SK-N-SH treated with all-trans-retinoic acid at 6 μM for 48 hours (cell line): Measurements from ENCODE around the gene RGS19.

Source experiments
- ATAC-seq: fragments of 200-7000 bp; cut with Tn5 transposase; 3 replicates; pipeline ENCODE4 v1.9.1; 2020; ENCODE audit warnings: mild to moderate bottlenecking, moderate library complexity
- ARNTL ChIP-seq: fragments of 450-650 bp; formaldehyde crosslinking; IDR thresholded peaks from 2 replicates; pipeline ENCODE4 v1.5.0; 2020; ENCODE audit warnings: low read depth, mild to moderate bottlenecking, moderate library complexity, borderline replicate concordance
- BACH2 ChIP-seq: fragments of 250-450 bp; sonication (Bioruptor Pico); IDR thresholded peaks from 2 replicates; pipeline ENCODE4 v1.9.0; 2021; ENCODE audit warnings: mild to moderate bottlenecking, borderline replicate concordance
- CSDC2 ChIP-seq: fragments of 250-450 bp; sonication (Bioruptor Pico); IDR thresholded peaks from 2 replicates; pipeline ENCODE4 v1.5.0; 2020; ENCODE audit warnings: mild to moderate bottlenecking, moderate library complexity
- CSRNP3 ChIP-seq: fragments of 250-450 bp; sonication (Bioruptor Pico); IDR thresholded peaks from 2 replicates; pipeline ENCODE4 v1.5.1; 2021; ENCODE audit warnings: mild to moderate bottlenecking, moderate library complexity
- ESRRG ChIP-seq: fragments of 250-450 bp; sonication (Bioruptor Pico); IDR thresholded peaks from 2 replicates; pipeline ENCODE4 v1.6.1; 2021; ENCODE audit warnings: mild to moderate bottlenecking
- GLIS3 ChIP-seq: fragments of 250-450 bp; sonication (Bioruptor Pico); IDR thresholded peaks from 2 replicates; pipeline ENCODE4 v1.5.0; 2020; ENCODE audit warnings: mild to moderate bottlenecking, moderate library complexity
- ISL1 ChIP-seq: fragments of 250-450 bp; sonication (Bioruptor Pico); IDR thresholded peaks from 2 replicates; pipeline ENCODE4 v2.1.2; 2022; ENCODE audit warnings: mild to moderate bottlenecking, moderate library complexity
- OSR1 ChIP-seq: fragments of 250-450 bp; sonication (Bioruptor Pico); IDR thresholded peaks from 2 replicates; pipeline ENCODE4 v1.8.0; 2022; ENCODE audit warnings: moderate library complexity, mild to moderate bottlenecking, inconsistent platforms
- PATZ1 ChIP-seq: fragments of 250-450 bp; sonication (Bioruptor Pico); IDR thresholded peaks from 2 replicates; pipeline ENCODE4 v1.8.0; 2020; ENCODE audit warnings: mild to moderate bottlenecking, moderate library complexity, borderline replicate concordance
- PPARA ChIP-seq: fragments of 250-450 bp; sonication (Bioruptor Pico); IDR thresholded peaks from 2 replicates; pipeline ENCODE4 v1.5.0; 2020; ENCODE audit warnings: mild to moderate bottlenecking, borderline replicate concordance
- RARB ChIP-seq: fragments of 250-450 bp; sonication (Bioruptor Pico); IDR thresholded peaks from 2 replicates; pipeline ENCODE4 v1.8.0; 2021; ENCODE audit warnings: mild to moderate bottlenecking, moderate library complexity
- SNAI2 ChIP-seq: fragments of 250-450 bp; sonication (Bioruptor Pico); IDR thresholded peaks from 2 replicates; pipeline ENCODE4 v1.5.0; 2020; ENCODE audit warnings: mild to moderate bottlenecking, moderate library complexity
- TCF4 ChIP-seq: fragments of 250-450 bp; sonication (Bioruptor Pico); IDR thresholded peaks from 2 replicates; pipeline ENCODE4 v1.8.0; 2021; ENCODE audit warnings: mild to moderate bottlenecking, moderate library complexity, borderline replicate concordance
- TOX ChIP-seq: fragments of 250-450 bp; sonication (Bioruptor Pico); IDR thresholded peaks from 2 replicates; pipeline ENCODE4 v1.8.0; 2021; ENCODE audit warnings: mild to moderate bottlenecking, moderate library complexity, borderline replicate concordance
- ZC3H10 ChIP-seq: fragments of 250-450 bp; sonication (Bioruptor Pico); IDR thresholded peaks from 2 replicates; pipeline ENCODE4 v1.5.1; 2021; ENCODE audit warnings: mild to moderate bottlenecking, moderate library complexity
- ZFP3 ChIP-seq: fragments of 250-450 bp; sonication (Bioruptor Pico); IDR thresholded peaks from 2 replicates; pipeline ENCODE4 v1.5.0; 2020; ENCODE audit warnings: mild to moderate bottlenecking, moderate library complexity
- ZFP30 ChIP-seq: fragments of 450-650 bp; formaldehyde crosslinking; IDR thresholded peaks from 2 replicates; pipeline ENCODE4 v1.5.0; 2022; ENCODE audit warnings: mild to moderate bottlenecking, moderate library complexity
- ZNF565 ChIP-seq: fragments of 450-650 bp; formaldehyde crosslinking; conservative IDR thresholded peaks from 2 replicates; pipeline ENCODE4 v1.5.0; 2020; ENCODE audit warnings: low read depth, mild to moderate bottlenecking, moderate library complexity
- ZNF70 ChIP-seq: fragments of 450-650 bp; formaldehyde crosslinking; IDR thresholded peaks from 2 replicates; pipeline ENCODE4 v1.5.0; 2020; ENCODE audit warnings: mild to moderate bottlenecking, moderate library complexity
- ZNF8 ChIP-seq: fragments of 450-650 bp; formaldehyde crosslinking; IDR thresholded peaks from 2 replicates; pipeline ENCODE4 v1.5.0; 2020; ENCODE audit warnings: mild to moderate bottlenecking, moderate library complexity
- TF ChIP-seq, protein P1 (sequence below): fragments of 250-450 bp; sonication (Bioruptor Pico); IDR thresholded peaks from 2 replicates; pipeline ENCODE4 v1.5.0; 2020; ENCODE audit warnings: mild to moderate bottlenecking, moderate library complexity
- TF ChIP-seq, protein P2 (sequence below): fragments of 250-450 bp; sonication (Bioruptor Pico); IDR thresholded peaks from 2 replicates; pipeline ENCODE4 v1.5.1; 2020; ENCODE audit warnings: low read depth, mild to moderate bottlenecking, moderate library complexity
- TF ChIP-seq, protein P3 (sequence below): fragments of 250-450 bp; sonication (Bioruptor Pico); IDR thresholded peaks from 2 replicates; pipeline ENCODE4 v1.8.0; 2021; ENCODE audit warnings: low read depth, mild to moderate bottlenecking, moderate library complexity, borderline replicate concordance

Gene RGS19

GRCh38 chr20:64077541-64077875 is 1.8 kb downstream of the RGS19 start:
- TF ChIP-seq PPARA (CRISPR knock-in tag) (no peak), BACH2 (no peak), ARNTL (no peak), ZFP3 (no peak), ISL1 (CRISPR knock-in tag) (no peak), CSRNP3 (CRISPR knock-in tag) (no peak), OSR1 (CRISPR knock-in tag) (no peak), TOX (CRISPR knock-in tag) (no peak), ZNF8 (CRISPR knock-in tag) (no peak), ESRRG (CRISPR knock-in tag) (no peak), TCF4 (no peak), GLIS3 (CRISPR knock-in tag) (no peak), RARB (CRISPR knock-in tag) (no peak), SNAI2 (CRISPR knock-in tag) (no peak), ZNF565 (CRISPR knock-in tag) (no peak)
- TF ChIP-seq, protein P1, sequence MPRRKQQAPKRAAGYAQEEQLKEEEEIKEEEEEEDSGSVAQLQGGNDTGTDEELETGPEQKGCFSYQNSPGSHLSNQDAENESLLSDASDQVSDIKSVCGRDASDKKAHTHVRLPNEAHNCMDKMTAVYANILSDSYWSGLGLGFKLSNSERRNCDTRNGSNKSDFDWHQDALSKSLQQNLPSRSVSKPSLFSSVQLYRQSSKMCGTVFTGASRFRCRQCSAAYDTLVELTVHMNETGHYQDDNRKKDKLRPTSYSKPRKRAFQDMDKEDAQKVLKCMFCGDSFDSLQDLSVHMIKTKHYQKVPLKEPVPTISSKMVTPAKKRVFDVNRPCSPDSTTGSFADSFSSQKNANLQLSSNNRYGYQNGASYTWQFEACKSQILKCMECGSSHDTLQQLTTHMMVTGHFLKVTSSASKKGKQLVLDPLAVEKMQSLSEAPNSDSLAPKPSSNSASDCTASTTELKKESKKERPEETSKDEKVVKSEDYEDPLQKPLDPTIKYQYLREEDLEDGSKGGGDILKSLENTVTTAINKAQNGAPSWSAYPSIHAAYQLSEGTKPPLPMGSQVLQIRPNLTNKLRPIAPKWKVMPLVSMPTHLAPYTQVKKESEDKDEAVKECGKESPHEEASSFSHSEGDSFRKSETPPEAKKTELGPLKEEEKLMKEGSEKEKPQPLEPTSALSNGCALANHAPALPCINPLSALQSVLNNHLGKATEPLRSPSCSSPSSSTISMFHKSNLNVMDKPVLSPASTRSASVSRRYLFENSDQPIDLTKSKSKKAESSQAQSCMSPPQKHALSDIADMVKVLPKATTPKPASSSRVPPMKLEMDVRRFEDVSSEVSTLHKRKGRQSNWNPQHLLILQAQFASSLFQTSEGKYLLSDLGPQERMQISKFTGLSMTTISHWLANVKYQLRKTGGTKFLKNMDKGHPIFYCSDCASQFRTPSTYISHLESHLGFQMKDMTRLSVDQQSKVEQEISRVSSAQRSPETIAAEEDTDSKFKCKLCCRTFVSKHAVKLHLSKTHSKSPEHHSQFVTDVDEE (CRISPR knock-in tag) = no peak
- TF ChIP-seq, protein P2, sequence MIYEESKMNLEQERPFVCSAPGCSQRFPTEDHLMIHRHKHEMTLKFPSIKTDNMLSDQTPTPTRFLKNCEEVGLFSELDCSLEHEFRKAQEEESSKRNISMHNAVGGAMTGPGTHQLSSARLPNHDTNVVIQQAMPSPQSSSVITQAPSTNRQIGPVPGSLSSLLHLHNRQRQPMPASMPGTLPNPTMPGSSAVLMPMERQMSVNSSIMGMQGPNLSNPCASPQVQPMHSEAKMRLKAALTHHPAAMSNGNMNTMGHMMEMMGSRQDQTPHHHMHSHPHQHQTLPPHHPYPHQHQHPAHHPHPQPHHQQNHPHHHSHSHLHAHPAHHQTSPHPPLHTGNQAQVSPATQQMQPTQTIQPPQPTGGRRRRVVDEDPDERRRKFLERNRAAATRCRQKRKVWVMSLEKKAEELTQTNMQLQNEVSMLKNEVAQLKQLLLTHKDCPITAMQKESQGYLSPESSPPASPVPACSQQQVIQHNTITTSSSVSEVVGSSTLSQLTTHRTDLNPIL (CRISPR knock-in tag) = no peak
- TF ChIP-seq, protein P3, sequence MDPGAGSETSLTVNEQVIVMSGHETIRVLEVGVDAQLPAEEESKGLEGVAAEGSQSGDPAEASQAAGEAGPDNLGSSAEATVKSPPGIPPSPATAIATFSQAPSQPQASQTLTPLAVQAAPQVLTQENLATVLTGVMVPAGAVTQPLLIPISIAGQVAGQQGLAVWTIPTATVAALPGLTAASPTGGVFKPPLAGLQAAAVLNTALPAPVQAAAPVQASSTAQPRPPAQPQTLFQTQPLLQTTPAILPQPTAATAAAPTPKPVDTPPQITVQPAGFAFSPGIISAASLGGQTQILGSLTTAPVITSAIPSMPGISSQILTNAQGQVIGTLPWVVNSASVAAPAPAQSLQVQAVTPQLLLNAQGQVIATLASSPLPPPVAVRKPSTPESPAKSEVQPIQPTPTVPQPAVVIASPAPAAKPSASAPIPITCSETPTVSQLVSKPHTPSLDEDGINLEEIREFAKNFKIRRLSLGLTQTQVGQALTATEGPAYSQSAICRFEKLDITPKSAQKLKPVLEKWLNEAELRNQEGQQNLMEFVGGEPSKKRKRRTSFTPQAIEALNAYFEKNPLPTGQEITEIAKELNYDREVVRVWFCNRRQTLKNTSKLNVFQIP = no peak
- no peak for ATAC-seq

DNA sequence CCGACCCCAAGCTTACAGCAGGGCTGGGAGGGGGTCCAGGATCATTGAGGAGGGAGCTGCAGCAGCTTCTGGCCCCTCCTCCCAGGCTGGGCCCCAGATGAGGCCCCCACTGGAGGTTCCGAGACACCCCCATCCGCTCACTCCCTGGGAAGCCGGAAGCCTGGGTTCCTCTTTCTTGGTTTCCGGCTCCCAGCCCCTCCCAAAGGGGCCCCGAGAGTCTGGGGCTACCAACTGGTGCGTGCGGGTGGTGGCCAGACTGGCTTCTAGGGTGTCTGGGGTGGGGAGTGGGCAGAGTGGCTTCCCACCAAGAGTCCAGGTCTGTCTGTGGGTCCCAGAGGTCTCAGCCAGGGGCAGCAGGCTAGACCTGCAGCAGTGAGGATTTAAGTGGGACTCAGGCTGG is 2.2 kb downstream of the RGS19 start:
- ATAC-seq = no peak

More for the DNA sequence above, 2.2 kb downstream of the RGS19 start:
- TF ChIP-seq ZFP3 (no peak), OSR1 (CRISPR knock-in tag) (no peak), TOX (CRISPR knock-in tag) (no peak), ZFP30 (no peak), PPARA (CRISPR knock-in tag) (no peak), ZNF8 (CRISPR knock-in tag) (no peak), ZNF565 (CRISPR knock-in tag) (no peak), RARB (CRISPR knock-in tag) (no peak), ARNTL (no peak), ZC3H10 (no peak), ISL1 (CRISPR knock-in tag) (no peak), PATZ1 (CRISPR knock-in tag) (no peak), CSDC2 (no peak), TCF4 (no peak), ZNF70 (CRISPR knock-in tag) (no peak), GLIS3 (CRISPR knock-in tag) (no peak), BACH2 (no peak)
- TF ChIP-seq, protein P2 (CRISPR knock-in tag) = no peak
- TF ChIP-seq, protein P3 = no peak
- TF ChIP-seq, protein P1 (CRISPR knock-in tag) = no peak
